Measurements from ENCODE around the gene TNFRSF13B. TPM values are rescaled to one million over a fixed set of nuclear protein-coding genes. Genes with fewer than 3 reads are reported as not detected.
"Not testable (repeated sequence)": the region's sequence is repeated elsewhere in the genome, so short reads cannot be mapped to it uniquely, and the experiment has no call there.

Gene TNFRSF13B
- total RNA-seq, 2 experiments from 2014 or later: 7.5 to 19.3 TPM

DNA sequence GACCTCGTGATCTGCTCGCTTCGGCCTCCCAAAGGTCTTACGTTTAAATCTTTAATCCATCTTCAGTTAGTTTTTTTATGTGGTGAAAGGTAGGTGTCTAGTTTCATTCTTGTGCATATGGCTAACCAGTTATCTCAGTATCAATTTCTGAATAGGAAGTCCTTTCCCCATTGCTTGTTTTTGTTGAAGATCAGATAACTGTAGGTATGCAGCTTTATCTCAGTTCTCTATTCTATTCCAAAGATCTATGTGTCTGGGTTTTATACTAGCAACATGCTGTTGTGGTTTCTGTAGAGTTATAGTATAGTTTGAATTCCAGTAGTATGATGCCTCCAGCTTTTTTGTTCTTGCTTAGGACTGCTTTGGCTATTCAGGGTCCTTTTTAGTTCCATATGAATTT, 65.2 kb downstream of the TNFRSF13B start:
- H3K36me3 ChIP-seq (ENCODE audit: insufficient read depth, low read length): no peaks in the 10 kb centered on the region
- H3K27ac ChIP-seq (ENCODE audit: low read depth, low read length, poor library complexity, severe bottlenecking): no peak overlapping the region
- no TSS peak for BruUV-seq (replicated peaks)
- no peaks in the 10 kb centered on the region for H3K79me2 ChIP-seq (ENCODE audit: insufficient read depth, low read depth, low read length)
- ChIA-PET CTCF (ENCODE audit: unreplicated experiment) (no interaction called here), POLR2A (no interaction called here)
- intact Hi-C loops (cut with micrococcal nuclease; ENCODE audit: unreplicated experiment): no loop called here
- no peaks in the 10 kb centered on the region for H3K9me2 ChIP-seq (ENCODE audit: insufficient read depth, low read length)
- H4K20me1 ChIP-seq (ENCODE audit: insufficient read depth, low read length): no peaks in the 10 kb centered on the region
- no peak for DNase-seq (ENCODE audit: low spot score)
- peaks cover 25% of the 10 kb centered on the region for H3K4me1 ChIP-seq (ENCODE audit: insufficient read depth, low read length, poor library complexity, severe bottlenecking)
- H3K4me2 ChIP-seq (ENCODE audit: low read length): no peak overlapping the region
- TF ChIP-seq, protein P1, sequence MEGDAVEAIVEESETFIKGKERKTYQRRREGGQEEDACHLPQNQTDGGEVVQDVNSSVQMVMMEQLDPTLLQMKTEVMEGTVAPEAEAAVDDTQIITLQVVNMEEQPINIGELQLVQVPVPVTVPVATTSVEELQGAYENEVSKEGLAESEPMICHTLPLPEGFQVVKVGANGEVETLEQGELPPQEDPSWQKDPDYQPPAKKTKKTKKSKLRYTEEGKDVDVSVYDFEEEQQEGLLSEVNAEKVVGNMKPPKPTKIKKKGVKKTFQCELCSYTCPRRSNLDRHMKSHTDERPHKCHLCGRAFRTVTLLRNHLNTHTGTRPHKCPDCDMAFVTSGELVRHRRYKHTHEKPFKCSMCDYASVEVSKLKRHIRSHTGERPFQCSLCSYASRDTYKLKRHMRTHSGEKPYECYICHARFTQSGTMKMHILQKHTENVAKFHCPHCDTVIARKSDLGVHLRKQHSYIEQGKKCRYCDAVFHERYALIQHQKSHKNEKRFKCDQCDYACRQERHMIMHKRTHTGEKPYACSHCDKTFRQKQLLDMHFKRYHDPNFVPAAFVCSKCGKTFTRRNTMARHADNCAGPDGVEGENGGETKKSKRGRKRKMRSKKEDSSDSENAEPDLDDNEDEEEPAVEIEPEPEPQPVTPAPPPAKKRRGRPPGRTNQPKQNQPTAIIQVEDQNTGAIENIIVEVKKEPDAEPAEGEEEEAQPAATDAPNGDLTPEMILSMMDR (conservative IDR thresholded peaks at IDR 0.05; ENCODE audit: low read length): no peak
- no peak for TF ChIP-seq EZH2phosphoT487 (IDR thresholded peaks at IDR 0.05; ENCODE audit: borderline replicate concordance, low read depth, low read length)
- H3K9me3 ChIP-seq (ENCODE audit: low read length): no peaks in the 10 kb centered on the region
- H2AFZ ChIP-seq (ENCODE audit: low read length): no peak overlapping the region
- H3K4me3 ChIP-seq (ENCODE audit: low read depth, low read length, poor library complexity, severe bottlenecking): no peak overlapping the region

DNA sequence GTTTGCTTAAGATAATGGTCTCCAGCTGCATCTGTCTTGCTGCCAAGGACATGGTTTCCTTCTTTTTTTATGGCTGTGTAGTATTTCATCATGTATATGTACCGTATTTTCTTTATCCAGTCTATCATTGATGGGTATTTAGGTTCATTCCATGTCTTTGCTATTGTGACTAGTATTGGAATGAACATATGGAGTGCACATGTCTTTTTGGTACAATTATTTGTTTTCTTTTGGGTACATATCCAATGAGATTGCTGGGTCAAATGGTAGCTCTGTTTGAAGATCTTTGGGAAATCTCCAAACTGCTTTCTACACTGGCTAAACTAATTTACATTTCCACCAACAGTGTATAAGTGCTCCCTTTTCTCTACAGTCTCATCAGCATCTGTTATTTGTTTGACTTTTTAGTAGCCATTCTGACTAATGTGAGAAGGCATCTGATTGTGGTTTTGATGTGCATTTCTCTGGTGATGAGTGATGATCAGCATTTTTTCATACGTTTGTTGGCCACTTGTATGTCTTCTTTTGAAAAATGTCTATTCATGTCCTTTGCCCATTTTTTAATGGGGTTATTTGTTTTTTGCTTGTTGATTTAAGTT, 66.2 kb downstream of the TNFRSF13B start:
- no peak overlapping the region for H2AFZ ChIP-seq (ENCODE audit: low read length)
- H3K9me2 ChIP-seq (ENCODE audit: insufficient read depth, low read length): no peaks in the 10 kb centered on the region
- peaks cover 28% of the 10 kb centered on the region for H3K4me1 ChIP-seq (ENCODE audit: insufficient read depth, low read length, poor library complexity, severe bottlenecking)
- no TSS peak for BruUV-seq (replicated peaks)
- CTCF ChIA-PET (ENCODE audit: unreplicated experiment): no interaction called here
- no peaks in the 10 kb centered on the region for H3K9me3 ChIP-seq (ENCODE audit: low read length)
- no peak overlapping the region for H3K4me3 ChIP-seq (ENCODE audit: low read depth, low read length, poor library complexity, severe bottlenecking)
- POLR2A ChIA-PET: no interaction called here
- H3K36me3 ChIP-seq (ENCODE audit: insufficient read depth, low read length): no peaks in the 10 kb centered on the region
- H3K79me2 ChIP-seq (ENCODE audit: insufficient read depth, low read depth, low read length): no peaks in the 10 kb centered on the region
- intact Hi-C loops (cut with micrococcal nuclease; ENCODE audit: unreplicated experiment): no loop called here
- DNase-seq (ENCODE audit: low spot score): no peak
- H3K4me2 ChIP-seq (ENCODE audit: low read length): no peak overlapping the region
- no peak overlapping the region for H3K27ac ChIP-seq (ENCODE audit: low read depth, low read length, poor library complexity, severe bottlenecking)
- no peaks in the 10 kb centered on the region for H4K20me1 ChIP-seq (ENCODE audit: insufficient read depth, low read length)
- TF ChIP-seq EZH2phosphoT487 (IDR thresholded peaks at IDR 0.05; ENCODE audit: borderline replicate concordance, low read depth, low read length): no peak
- TF ChIP-seq, protein P1 (conservative IDR thresholded peaks at IDR 0.05; ENCODE audit: low read length): no peak

DNA sequence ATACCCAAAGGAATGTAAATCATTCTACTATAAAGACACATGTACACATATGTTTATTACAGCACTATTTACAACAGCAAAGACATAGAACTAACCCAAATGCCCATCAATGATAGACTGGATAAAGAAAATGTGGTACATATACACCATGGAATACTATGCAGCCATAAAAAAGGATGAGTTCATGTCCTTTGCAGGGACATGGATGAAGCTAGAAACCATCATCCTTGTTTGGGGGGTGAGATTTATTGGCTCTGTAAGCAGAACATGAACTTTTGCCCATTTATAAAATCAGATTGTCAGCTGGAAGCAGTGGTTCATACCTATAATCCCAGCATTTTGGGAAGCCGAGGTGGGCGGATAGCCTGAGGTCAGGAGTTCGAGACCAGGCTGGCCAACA, 68.8 kb downstream of the TNFRSF13B start:
- H3K9me3 ChIP-seq (ENCODE audit: low read length); H2AFZ ChIP-seq (ENCODE audit: low read length); intact Hi-C loops (cut with micrococcal nuclease; ENCODE audit: unreplicated experiment); POLR2A ChIA-PET; H3K4me2 ChIP-seq (ENCODE audit: low read length); CTCF ChIA-PET (ENCODE audit: unreplicated experiment); H3K4me3 ChIP-seq (ENCODE audit: low read depth, low read length, poor library complexity, severe bottlenecking); H3K79me2 ChIP-seq (ENCODE audit: insufficient read depth, low read depth, low read length); H3K36me3 ChIP-seq (ENCODE audit: insufficient read depth, low read length); H3K9me2 ChIP-seq (ENCODE audit: insufficient read depth, low read length); H4K20me1 ChIP-seq (ENCODE audit: insufficient read depth, low read length); BruUV-seq (replicated peaks); H3K27ac ChIP-seq (ENCODE audit: low read depth, low read length, poor library complexity, severe bottlenecking); DNase-seq (ENCODE audit: low spot score): not testable (repeated sequence)
- H3K4me1 ChIP-seq (ENCODE audit: insufficient read depth, low read length, poor library complexity, severe bottlenecking): peaks cover 31% of the 10 kb centered on the region

Measured in OCI-LY7 (cell line).